ENCODE measurements around the gene P2RX3.

The P2RX3 gene

DNA sequence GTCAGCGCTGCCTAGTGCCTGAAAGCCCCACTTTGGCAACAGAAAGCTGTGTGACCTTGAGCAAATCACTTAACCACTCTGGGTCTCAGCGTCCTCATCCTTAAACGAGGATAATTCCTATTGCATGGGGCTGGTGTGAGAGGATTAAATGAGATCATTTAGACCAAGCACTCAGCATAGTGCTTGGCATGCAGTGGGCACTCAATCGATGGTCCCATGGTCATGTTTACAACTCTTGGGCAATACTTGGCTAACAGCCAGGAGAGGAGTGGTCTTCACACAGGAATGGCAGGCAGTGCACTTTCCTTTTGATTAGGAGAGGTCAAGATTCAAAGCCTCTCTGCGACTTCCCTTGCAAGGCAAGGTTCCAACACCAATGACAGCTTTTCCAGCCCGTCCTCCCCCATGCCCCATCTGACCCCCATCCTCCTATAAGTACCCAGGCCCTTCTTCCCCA is 27.5 kb upstream of the P2RX3 start:
- TF ChIP-seq GFI1B (tag by site-specific recombination; IDR thresholded peaks at IDR 0.05) (no peak), ZBTB49 (tag by site-specific recombination; IDR thresholded peaks at IDR 0.05; ENCODE audit: low read depth) (no peak), KLF8 (tag by site-specific recombination; IDR thresholded peaks at IDR 0.05) (no peak), ZNF138 (tag by site-specific recombination; IDR thresholded peaks at IDR 0.05; ENCODE audit: borderline replicate concordance) (no peak), KLF9 (tag by site-specific recombination; IDR thresholded peaks at IDR 0.05; ENCODE audit: low read depth) (no peak), ZNF518A (tag by site-specific recombination; conservative IDR thresholded peaks at IDR 0.05; ENCODE audit: low read depth) (no peak), ZNF600 (tag by site-specific recombination; IDR thresholded peaks at IDR 0.05) (no peak), ZBTB1 (tag by site-specific recombination; IDR thresholded peaks at IDR 0.05) (no peak)
- CTCF ChIA-PET, result interaction anchor here (1.1 to 2.1 kb wide), 2 partner anchors 11 to 331 kb away, joined by 4 to 7 read pairs; no protein-coding TSS in a partner anchor
- H3K4me3 ChIP-seq (ENCODE audit: low read depth, low read length), result peak overlapping the region; percentile 43
- H3K4me1 ChIP-seq (ENCODE audit: control insufficient read depth, insufficient read depth, low read length), result no peaks in the 10 kb centered on the region
- no peak overlapping the region for H3K27ac ChIP-seq (ENCODE audit: extremely low read depth, low read depth, low read length)
- H3K36me3 ChIP-seq (ENCODE audit: control insufficient read depth in 2 of 2, insufficient read depth in 1 of 2, low read length in 2 of 2), result peaks cover 0 to 70% of the 10 kb centered on the region in 2 experiments; a peak in 1 of 3 replicates
- H3K9me3 ChIP-seq (ENCODE audit: control insufficient read depth, insufficient read depth, low read depth, low read length), result no peaks in the 10 kb centered on the region
- POLR2A ChIA-PET, result interaction anchor here (1.3 to 3.9 kb wide), 2 partner anchors 13 to 1268 kb away, joined by 3 to 95 read pairs; partner anchors contain the start of genes TNKS1BP1 and ZFP91

GRCh38 chr11:57311109-57311936 is 26.8 kb upstream of the P2RX3 start:
- peak overlapping the region; percentile 43 for H3K4me3 ChIP-seq (ENCODE audit: low read depth, low read length)
- H3K9me3 ChIP-seq (ENCODE audit: control insufficient read depth, insufficient read depth, low read depth, low read length), result no peaks in the 10 kb centered on the region
- POLR2A ChIA-PET, result interaction anchor here (0.9 to 3.9 kb wide), 6 partner anchors 12 to 1267 kb away, joined by 3 to 95 read pairs (median 3); partner anchors contain the start of genes SSRP1, TNKS1BP1 and ZFP91
- no peaks in the 10 kb centered on the region for H3K4me1 ChIP-seq (ENCODE audit: control insufficient read depth, insufficient read depth, low read length)
- no peak overlapping the region for H3K27ac ChIP-seq (ENCODE audit: extremely low read depth, low read depth, low read length)
- H3K36me3 ChIP-seq (ENCODE audit: control insufficient read depth in 2 of 2, insufficient read depth in 1 of 2, low read length in 2 of 2), result peaks cover 0 to 76% of the 10 kb centered on the region in 2 experiments; a peak in 1 of 3 replicates
- CTCF ChIA-PET, result interaction anchor here (0.6 to 2.1 kb wide), 3 partner anchors 11 to 330 kb away, joined by 3 to 7 read pairs (median 4); no protein-coding TSS in a partner anchor
- no peak for TF ChIP-seq ZNF510 (tag by site-specific recombination; IDR thresholded peaks at IDR 0.05; ENCODE audit: insufficient replicate concordance)
- TF ChIP-seq, protein P1, sequence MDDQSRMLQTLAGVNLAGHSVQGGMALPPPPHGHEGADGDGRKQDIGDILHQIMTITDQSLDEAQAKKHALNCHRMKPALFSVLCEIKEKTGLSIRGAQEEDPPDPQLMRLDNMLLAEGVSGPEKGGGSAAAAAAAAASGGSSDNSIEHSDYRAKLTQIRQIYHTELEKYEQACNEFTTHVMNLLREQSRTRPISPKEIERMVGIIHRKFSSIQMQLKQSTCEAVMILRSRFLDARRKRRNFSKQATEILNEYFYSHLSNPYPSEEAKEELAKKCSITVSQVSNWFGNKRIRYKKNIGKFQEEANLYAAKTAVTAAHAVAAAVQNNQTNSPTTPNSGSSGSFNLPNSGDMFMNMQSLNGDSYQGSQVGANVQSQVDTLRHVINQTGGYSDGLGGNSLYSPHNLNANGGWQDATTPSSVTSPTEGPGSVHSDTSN (CRISPR knock-in tag; IDR thresholded peaks at IDR 0.05), result no peak
- no peak for TF ChIP-seq ZNF18 (tag by site-specific recombination; IDR thresholded peaks at IDR 0.05)
- no peak for TF ChIP-seq ZNF37A (tag by site-specific recombination; IDR thresholded peaks at IDR 0.05)
- TF ChIP-seq, protein P2, sequence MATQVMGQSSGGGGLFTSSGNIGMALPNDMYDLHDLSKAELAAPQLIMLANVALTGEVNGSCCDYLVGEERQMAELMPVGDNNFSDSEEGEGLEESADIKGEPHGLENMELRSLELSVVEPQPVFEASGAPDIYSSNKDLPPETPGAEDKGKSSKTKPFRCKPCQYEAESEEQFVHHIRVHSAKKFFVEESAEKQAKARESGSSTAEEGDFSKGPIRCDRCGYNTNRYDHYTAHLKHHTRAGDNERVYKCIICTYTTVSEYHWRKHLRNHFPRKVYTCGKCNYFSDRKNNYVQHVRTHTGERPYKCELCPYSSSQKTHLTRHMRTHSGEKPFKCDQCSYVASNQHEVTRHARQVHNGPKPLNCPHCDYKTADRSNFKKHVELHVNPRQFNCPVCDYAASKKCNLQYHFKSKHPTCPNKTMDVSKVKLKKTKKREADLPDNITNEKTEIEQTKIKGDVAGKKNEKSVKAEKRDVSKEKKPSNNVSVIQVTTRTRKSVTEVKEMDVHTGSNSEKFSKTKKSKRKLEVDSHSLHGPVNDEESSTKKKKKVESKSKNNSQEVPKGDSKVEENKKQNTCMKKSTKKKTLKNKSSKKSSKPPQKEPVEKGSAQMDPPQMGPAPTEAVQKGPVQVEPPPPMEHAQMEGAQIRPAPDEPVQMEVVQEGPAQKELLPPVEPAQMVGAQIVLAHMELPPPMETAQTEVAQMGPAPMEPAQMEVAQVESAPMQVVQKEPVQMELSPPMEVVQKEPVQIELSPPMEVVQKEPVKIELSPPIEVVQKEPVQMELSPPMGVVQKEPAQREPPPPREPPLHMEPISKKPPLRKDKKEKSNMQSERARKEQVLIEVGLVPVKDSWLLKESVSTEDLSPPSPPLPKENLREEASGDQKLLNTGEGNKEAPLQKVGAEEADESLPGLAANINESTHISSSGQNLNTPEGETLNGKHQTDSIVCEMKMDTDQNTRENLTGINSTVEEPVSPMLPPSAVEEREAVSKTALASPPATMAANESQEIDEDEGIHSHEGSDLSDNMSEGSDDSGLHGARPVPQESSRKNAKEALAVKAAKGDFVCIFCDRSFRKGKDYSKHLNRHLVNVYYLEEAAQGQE (tag by site-specific recombination; IDR thresholded peaks at IDR 0.05), result 0 out of 2 replicates have a peak, but pooled peaks have one; percentile 37
- no peak for TF ChIP-seq ZNF248 (tag by site-specific recombination; IDR thresholded peaks at IDR 0.05)
- TF ChIP-seq ZNF433 (tag by site-specific recombination; IDR thresholded peaks at IDR 0.05; ENCODE audit: low read depth), result no peak
- no peak for TF ChIP-seq ZNF473 (tag by site-specific recombination; IDR thresholded peaks at IDR 0.05)
